ENCODE results near the gene UNC5CL. TPM values are rescaled to one million over a fixed set of nuclear protein-coding genes. Genes with fewer than 3 reads are reported as not detected.

UNC5CL gene
- polyA plus RNA-seq, 1 donor = 164 TPM

DNA sequence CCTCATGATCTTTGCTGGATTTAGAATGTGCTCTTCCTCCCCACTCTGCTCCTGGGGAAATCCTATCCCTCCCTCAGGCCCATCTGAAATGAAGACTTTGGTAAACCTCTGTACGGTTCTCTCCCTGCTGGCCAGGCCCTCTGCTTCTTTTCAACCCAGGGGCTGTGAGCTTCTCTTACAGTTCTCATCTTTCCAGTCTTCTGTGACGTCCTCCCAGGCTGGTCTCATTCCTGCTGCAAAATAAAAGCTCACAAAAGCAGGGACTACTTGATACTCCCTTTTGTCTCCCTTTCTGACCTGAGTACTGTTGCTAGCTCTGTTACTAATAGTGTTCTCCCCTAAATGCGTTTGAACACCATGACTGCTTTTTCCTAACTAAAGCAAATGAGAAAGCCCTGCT is 46.3 kb downstream of the UNC5CL start:
- H3K4me3 ChIP-seq (ENCODE audit: low read length) = no peak overlapping the region
- 100% methylated on average over 2 of the region's 3 CpGs for whole genome bisulfite sequencing (ENCODE audit: insufficient coverage, low lambda C conversion rate)
- DNase-seq = no peak
- H3K27ac ChIP-seq (ENCODE audit: low read length) = no peak overlapping the region
- H3K4me1 ChIP-seq (ENCODE audit: control insufficient read depth, insufficient read depth, low read length) = peaks cover 28% of the 10 kb centered on the region
- no peaks in the 10 kb centered on the region for H3K36me3 ChIP-seq (ENCODE audit: control insufficient read depth, insufficient read depth, low read length)
- H3K27me3 ChIP-seq (ENCODE audit: control insufficient read depth, insufficient read depth, low read length) = no peaks in the 10 kb centered on the region
- no peaks in the 10 kb centered on the region for H3K9me3 ChIP-seq (ENCODE audit: control insufficient read depth, low read depth, low read length)

DNA sequence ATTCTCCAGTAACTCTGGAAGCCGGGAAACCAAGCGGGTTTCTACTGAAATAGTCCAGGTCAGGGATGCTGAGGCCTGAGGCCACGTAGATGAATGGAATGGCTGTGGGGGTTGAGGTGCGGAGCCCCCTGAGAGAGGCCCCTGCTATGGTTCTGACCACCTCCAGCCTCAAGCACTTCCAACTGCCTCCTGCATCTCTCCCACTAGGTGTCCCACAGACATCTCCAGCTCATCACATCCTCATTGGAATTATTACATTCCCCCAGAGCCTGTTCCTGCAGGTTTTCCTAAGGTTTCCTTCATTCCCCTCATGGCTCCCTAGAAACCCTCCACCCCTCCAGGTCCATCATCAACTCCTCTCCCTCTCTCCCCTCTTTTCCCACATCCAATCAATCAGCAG is 48.7 kb downstream of the UNC5CL start:
- H3K4me3 ChIP-seq (ENCODE audit: low read length) = no peak overlapping the region
- DNase-seq = no peak
- no CpG with 5 or more reads among the region's 4 CpGs for WGBS (ENCODE audit: insufficient coverage, low lambda C conversion rate)
- H3K9me3 ChIP-seq (ENCODE audit: control insufficient read depth, low read depth, low read length) = no peaks in the 10 kb centered on the region
- no peaks in the 10 kb centered on the region for H3K36me3 ChIP-seq (ENCODE audit: control insufficient read depth, insufficient read depth, low read length)
- peaks cover 11% of the 10 kb centered on the region for H3K4me1 ChIP-seq (ENCODE audit: control insufficient read depth, insufficient read depth, low read length)
- H3K27ac ChIP-seq (ENCODE audit: low read length) = no peak overlapping the region
- H3K27me3 ChIP-seq (ENCODE audit: control insufficient read depth, insufficient read depth, low read length) = no peaks in the 10 kb centered on the region

DNA sequence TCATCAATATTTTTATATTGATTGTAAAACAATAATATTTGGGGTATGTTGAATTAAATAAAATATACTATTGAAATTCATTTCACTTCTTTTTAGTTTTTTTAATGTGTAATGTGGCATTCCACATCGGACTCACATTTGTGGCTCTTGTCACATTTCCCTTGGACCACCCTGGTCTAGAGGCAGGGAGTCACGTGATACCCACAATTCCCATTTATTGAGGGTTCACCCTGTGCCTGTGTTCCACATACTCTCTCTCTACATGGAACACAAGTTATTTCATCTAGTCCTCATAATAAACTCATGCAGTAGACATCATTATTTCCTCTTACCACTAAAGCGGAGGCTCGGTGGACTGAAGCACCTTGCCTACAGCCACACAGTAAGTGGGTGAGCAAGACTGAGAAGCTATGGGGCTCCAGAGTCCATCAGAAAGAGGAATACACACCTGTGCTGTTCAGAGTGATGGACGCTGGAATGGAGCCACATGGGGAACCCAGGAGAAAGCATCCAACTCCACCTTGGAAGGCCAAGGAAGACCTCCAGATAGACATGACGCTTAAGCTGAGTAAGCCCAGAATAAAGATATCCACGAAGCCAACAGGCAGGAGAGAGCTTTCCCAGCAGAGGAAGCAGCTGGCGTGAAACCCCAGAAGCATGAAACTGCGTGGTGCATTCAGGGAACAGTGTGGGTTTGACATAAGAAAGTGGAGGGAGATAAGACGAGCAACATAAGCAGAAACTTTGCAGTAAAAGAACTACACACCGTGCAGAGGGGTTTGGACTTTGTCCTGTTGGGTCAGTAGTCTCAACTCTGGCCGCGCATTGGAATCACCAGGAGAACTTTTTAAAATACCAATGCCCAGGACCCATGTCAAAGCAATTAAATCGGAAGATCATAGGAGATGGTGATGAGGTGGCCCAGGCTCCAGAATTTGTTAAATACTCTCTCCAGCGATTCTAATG is 49.5 kb downstream of the UNC5CL start:
- peak overlapping the region; percentile 35 for H3K27ac ChIP-seq (ENCODE audit: low read length)
- no peak overlapping the region for H3K4me3 ChIP-seq (ENCODE audit: low read length)
- DNase-seq = peak in 1 of 2 donors; percentile 51
- H3K27me3 ChIP-seq (ENCODE audit: control insufficient read depth, insufficient read depth, low read length) = no peaks in the 10 kb centered on the region
- 100% methylated on average over 1 of the region's 15 CpGs for WGBS (ENCODE audit: insufficient coverage, low lambda C conversion rate)
- no peaks in the 10 kb centered on the region for H3K9me3 ChIP-seq (ENCODE audit: control insufficient read depth, low read depth, low read length)
- peaks cover 8% of the 10 kb centered on the region for H3K4me1 ChIP-seq (ENCODE audit: control insufficient read depth, insufficient read depth, low read length)
- no peaks in the 10 kb centered on the region for H3K36me3 ChIP-seq (ENCODE audit: control insufficient read depth, insufficient read depth, low read length)

GRCh38 chr6:40988634-40989033 is 50.4 kb downstream of the UNC5CL start:
- DNase-seq = no peak
- peaks cover 8% of the 10 kb centered on the region for H3K4me1 ChIP-seq (ENCODE audit: control insufficient read depth, insufficient read depth, low read length)

GRCh38 chr6:40986921-40987819 is 51.9 kb downstream of the UNC5CL start:
- H3K36me3 ChIP-seq (ENCODE audit: control insufficient read depth, insufficient read depth, low read length) = no peaks in the 10 kb centered on the region
- H3K27ac ChIP-seq (ENCODE audit: low read length) = no peak overlapping the region
- no peaks in the 10 kb centered on the region for H3K9me3 ChIP-seq (ENCODE audit: control insufficient read depth, low read depth, low read length)
- no peak overlapping the region for H3K4me3 ChIP-seq (ENCODE audit: low read length)
- H3K4me1 ChIP-seq (ENCODE audit: control insufficient read depth, insufficient read depth, low read length) = peaks cover 8% of the 10 kb centered on the region
- DNase-seq = no peak
- H3K27me3 ChIP-seq (ENCODE audit: control insufficient read depth, insufficient read depth, low read length) = no peaks in the 10 kb centered on the region
- WGBS (ENCODE audit: insufficient coverage, low lambda C conversion rate) = no CpG with 5 or more reads among the region's 8 CpGs

More at GRCh38 chr6:40988634-40989033, 50.4 kb downstream of the UNC5CL start:
- Histone ChIP-seq H3K36me3 (ENCODE audit: control insufficient read depth, insufficient read depth, low read length) (no peaks in the 10 kb centered on the region), H3K9me3 (ENCODE audit: control insufficient read depth, low read depth, low read length) (no peaks in the 10 kb centered on the region), H3K27ac (ENCODE audit: low read length) (no peak overlapping the region), H3K27me3 (ENCODE audit: control insufficient read depth, insufficient read depth, low read length) (no peaks in the 10 kb centered on the region), H3K4me3 (ENCODE audit: low read length) (no peak overlapping the region)

DNA sequence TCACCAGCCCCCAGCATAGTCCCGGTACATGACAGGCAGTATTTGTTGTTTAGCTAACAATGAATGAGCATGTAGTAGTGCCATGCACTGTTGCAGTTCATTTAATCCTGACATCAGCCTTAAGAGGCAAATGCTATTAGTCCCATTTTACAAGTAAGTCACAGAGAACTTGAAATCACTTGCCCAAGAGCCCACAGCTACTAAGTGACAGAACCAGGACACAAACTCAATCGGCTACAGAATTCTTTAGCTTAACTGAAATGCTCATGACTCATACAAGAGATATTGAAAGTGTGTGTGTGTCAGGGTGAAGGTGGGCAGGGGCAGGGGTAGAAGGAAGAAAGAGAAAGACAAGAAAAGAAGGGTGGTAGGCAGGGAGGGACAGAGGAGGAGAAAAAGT is 52.7 kb downstream of the UNC5CL start:
- WGBS (ENCODE audit: insufficient coverage, low lambda C conversion rate) = no CpG with 5 or more reads among the region's 2 CpGs
- H3K4me1 ChIP-seq (ENCODE audit: control insufficient read depth, insufficient read depth, low read length) = peaks cover 8% of the 10 kb centered on the region
- no peaks in the 10 kb centered on the region for H3K27me3 ChIP-seq (ENCODE audit: control insufficient read depth, insufficient read depth, low read length)
- DNase-seq = no peak
- H3K27ac ChIP-seq (ENCODE audit: low read length) = no peak overlapping the region
- no peaks in the 10 kb centered on the region for H3K9me3 ChIP-seq (ENCODE audit: control insufficient read depth, low read depth, low read length)
- H3K4me3 ChIP-seq (ENCODE audit: low read length) = no peak overlapping the region
- H3K36me3 ChIP-seq (ENCODE audit: control insufficient read depth, insufficient read depth, low read length) = no peaks in the 10 kb centered on the region

DNA sequence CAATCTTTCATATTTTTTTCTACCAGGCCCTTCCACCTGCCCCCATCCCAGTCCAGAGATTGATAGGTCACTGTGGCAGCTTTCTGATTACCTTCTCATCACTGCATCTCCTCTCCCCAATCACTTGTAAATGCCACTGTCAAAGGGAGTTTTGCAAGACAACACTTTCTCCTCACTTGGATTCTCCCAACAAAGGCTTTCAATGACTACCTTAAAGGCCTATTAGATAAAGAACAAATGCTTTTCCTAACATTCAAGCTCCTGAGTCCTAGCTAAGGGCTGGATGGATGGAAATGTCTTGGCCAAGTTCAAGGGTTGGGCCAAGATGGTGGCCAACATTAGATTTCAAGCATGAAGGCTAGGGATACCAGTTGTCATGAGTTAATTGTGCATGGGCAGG is 55.3 kb downstream of the UNC5CL start:
- H3K4me3 ChIP-seq (ENCODE audit: low read length) = no peak overlapping the region
- H3K27ac ChIP-seq (ENCODE audit: low read length) = no peak overlapping the region
- H3K27me3 ChIP-seq (ENCODE audit: control insufficient read depth, insufficient read depth, low read length) = no peaks in the 10 kb centered on the region
- H3K36me3 ChIP-seq (ENCODE audit: control insufficient read depth, insufficient read depth, low read length) = no peaks in the 10 kb centered on the region
- DNase-seq = no peak
- peaks cover 4% of the 10 kb centered on the region for H3K4me1 ChIP-seq (ENCODE audit: control insufficient read depth, insufficient read depth, low read length)
- H3K9me3 ChIP-seq (ENCODE audit: control insufficient read depth, low read depth, low read length) = no peaks in the 10 kb centered on the region

- H3K27ac ChIP-seq (ENCODE audit: low read length) = no peak overlapping the region
- no peak overlapping the region for H3K4me3 ChIP-seq (ENCODE audit: low read length)
- H3K27me3 ChIP-seq (ENCODE audit: control insufficient read depth, insufficient read depth, low read length) = no peaks in the 10 kb centered on the region
- no peak for DNase-seq
- no peaks in the 10 kb centered on the region for H3K36me3 ChIP-seq (ENCODE audit: control insufficient read depth, insufficient read depth, low read length)
- H3K4me1 ChIP-seq (ENCODE audit: control insufficient read depth, insufficient read depth, low read length) = peaks cover 4% of the 10 kb centered on the region
- no CpG with 5 or more reads among the region's 1 CpG for WGBS (ENCODE audit: insufficient coverage, low lambda C conversion rate)
- H3K9me3 ChIP-seq (ENCODE audit: control insufficient read depth, low read depth, low read length) = no peaks in the 10 kb centered on the region
Measured at GRCh38 chr6:40982917-40983316, 56.1 kb downstream of the UNC5CL start.

GRCh38 chr6:40978687-40979289 is 60.2 kb downstream of the UNC5CL start:
- whole genome bisulfite sequencing (ENCODE audit: insufficient coverage, low lambda C conversion rate) = no CpG with 5 or more reads among the region's 2 CpGs
- DNase-seq = peak; percentile 12 to 47

GRCh38 chr6:40977695-40978094 is 61.3 kb downstream of the UNC5CL start:
- Histone ChIP-seq H3K4me1 (ENCODE audit: control insufficient read depth, insufficient read depth, low read length) (no peaks in the 10 kb centered on the region), H3K9me3 (ENCODE audit: control insufficient read depth, low read depth, low read length) (no peaks in the 10 kb centered on the region), H3K4me3 (ENCODE audit: low read length) (no peak overlapping the region), H3K27me3 (ENCODE audit: control insufficient read depth, insufficient read depth, low read length) (no peaks in the 10 kb centered on the region), H3K27ac (ENCODE audit: low read length) (no peak overlapping the region), H3K36me3 (ENCODE audit: control insufficient read depth, insufficient read depth, low read length) (no peaks in the 10 kb centered on the region)
- WGBS (ENCODE audit: insufficient coverage, low lambda C conversion rate) = 67% methylated on average over 1 of the region's 2 CpGs
- no peak for DNase-seq

More at GRCh38 chr6:40978687-40979289, 60.2 kb downstream of the UNC5CL start:
- H3K27ac ChIP-seq (ENCODE audit: low read length) = no peak overlapping the region
- H3K27me3 ChIP-seq (ENCODE audit: control insufficient read depth, insufficient read depth, low read length) = no peaks in the 10 kb centered on the region
- no peaks in the 10 kb centered on the region for H3K9me3 ChIP-seq (ENCODE audit: control insufficient read depth, low read depth, low read length)
- no peaks in the 10 kb centered on the region for H3K4me1 ChIP-seq (ENCODE audit: control insufficient read depth, insufficient read depth, low read length)
- no peak overlapping the region for H3K4me3 ChIP-seq (ENCODE audit: low read length)
- no peaks in the 10 kb centered on the region for H3K36me3 ChIP-seq (ENCODE audit: control insufficient read depth, insufficient read depth, low read length)
